ENCODE results near the gene IFNL3.
"Not testable (repeated sequence)": the region's sequence is repeated elsewhere in the genome, so short reads cannot be mapped to it uniquely, and the experiment has no call there.

Gene IFNL3

DNA sequence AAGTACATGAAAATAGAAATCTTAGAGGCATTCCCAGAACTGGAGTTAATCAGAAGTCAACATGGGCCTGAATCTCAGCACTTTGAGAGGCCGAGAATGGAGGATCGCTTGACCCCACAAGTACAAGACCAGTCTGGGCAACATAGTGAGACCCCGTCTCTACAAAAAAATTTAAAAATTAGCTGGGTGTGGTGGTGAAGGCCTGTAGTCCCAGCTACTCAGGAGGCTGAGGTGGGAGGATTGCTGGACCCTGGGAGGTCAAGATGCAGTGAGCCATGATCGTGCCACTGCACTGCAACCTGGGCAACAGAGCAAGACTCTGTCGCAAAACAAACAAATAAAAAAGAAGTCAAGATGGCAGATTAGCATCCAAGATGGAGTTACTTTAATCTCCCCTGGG is 31.9 kb upstream of the IFNL3 start:
- TF ChIP-seq SIN3A (IDR thresholded peaks at IDR 0.05; ENCODE audit: borderline replicate concordance, insufficient read depth, low read length), result no peak
- no peak for TF ChIP-seq FOXP2 (optimal IDR thresholded peaks at IDR 0.05; ENCODE audit: borderline replicate concordance, extremely low read depth, extremely low read length, insufficient read depth)
- no peak for TF ChIP-seq POLR2AphosphoS5 (IDR thresholded peaks at IDR 0.05; ENCODE audit: low read depth, low read length)
- no peak for TF ChIP-seq TAF1 (IDR thresholded peaks at IDR 0.05; ENCODE audit: borderline replicate concordance, insufficient read depth, low read length)
- no peak for TF ChIP-seq REST (IDR thresholded peaks at IDR 0.05; ENCODE audit: insufficient read depth in 1 of 2, low read depth in 2 of 2, low read length in 2 of 2)

DNA sequence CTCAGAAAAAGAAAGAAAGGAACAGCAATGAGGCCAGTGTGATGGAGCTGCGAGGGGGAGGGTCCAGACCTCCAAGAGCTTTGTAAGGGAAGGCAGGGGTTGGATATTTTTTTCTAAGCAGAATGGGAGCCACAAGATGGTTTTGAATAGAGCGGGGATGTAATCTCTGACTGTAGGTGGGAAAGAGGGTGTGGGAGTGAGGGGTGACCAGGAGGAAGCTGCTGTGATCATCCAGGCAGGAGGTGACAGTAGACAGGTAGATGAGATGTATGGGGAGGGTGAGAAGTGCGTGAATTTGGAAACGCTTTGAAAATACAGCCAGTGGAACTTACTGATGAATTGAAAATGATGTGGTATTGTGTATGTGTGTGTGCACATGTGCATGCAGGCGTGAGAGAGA is 30.8 kb upstream of the IFNL3 start:
- TF ChIP-seq REST (IDR thresholded peaks at IDR 0.05; ENCODE audit: insufficient read depth in 1 of 2, low read depth in 2 of 2, low read length in 2 of 2) (no peak), SIN3A (IDR thresholded peaks at IDR 0.05; ENCODE audit: borderline replicate concordance, insufficient read depth, low read length) (no peak), POLR2AphosphoS5 (IDR thresholded peaks at IDR 0.05; ENCODE audit: low read depth, low read length) (no peak), TAF1 (IDR thresholded peaks at IDR 0.05; ENCODE audit: borderline replicate concordance, insufficient read depth, low read length) (no peak), FOXP2 (optimal IDR thresholded peaks at IDR 0.05; ENCODE audit: borderline replicate concordance, extremely low read depth, extremely low read length, insufficient read depth) (no peak)

DNA sequence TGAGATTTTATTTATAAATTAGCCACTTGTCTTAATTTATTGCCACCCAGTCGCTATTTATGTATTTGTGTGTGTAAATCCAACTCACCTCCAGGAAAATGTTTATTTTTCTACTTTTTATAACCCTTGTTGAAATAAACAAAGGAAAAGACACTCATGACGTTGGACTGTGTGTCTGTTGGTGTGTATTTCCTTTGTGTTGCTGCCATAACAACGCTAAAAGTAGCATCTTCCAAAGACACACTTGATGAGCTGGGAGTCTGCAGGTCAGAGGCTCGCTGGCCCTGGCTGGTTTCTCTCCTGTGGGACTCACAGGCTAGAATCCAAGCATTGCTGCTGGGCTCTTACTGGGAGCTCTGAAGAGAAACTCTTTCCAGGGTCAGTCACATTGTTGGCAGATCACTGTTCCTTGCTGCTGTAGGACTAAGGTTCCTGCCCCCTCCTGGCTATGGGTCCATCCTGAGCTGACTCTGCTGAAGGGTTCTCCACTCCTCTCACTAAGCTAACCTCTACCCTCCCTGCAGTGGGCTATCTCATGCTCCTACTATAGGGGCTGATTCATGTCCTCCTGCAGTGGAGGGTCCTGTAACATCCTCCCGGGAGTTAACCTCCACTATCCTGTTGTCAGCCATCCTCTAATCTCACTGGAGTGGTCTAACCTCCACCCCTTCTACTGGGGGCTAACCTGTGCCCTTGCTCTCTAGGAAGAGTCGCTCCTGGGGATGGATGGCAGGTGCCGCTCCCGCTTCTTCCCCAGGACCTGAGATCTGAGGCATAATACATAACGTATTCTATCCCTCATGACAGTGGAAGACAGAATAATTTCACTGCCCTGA is 25.4 kb upstream of the IFNL3 start:
- TF ChIP-seq SIN3A (IDR thresholded peaks at IDR 0.05; ENCODE audit: borderline replicate concordance, insufficient read depth, low read length), result no peak
- no peak for TF ChIP-seq TAF1 (IDR thresholded peaks at IDR 0.05; ENCODE audit: borderline replicate concordance, insufficient read depth, low read length)
- no peak for TF ChIP-seq REST (IDR thresholded peaks at IDR 0.05; ENCODE audit: insufficient read depth in 1 of 2, low read depth in 2 of 2, low read length in 2 of 2)
- TF ChIP-seq POLR2AphosphoS5 (IDR thresholded peaks at IDR 0.05; ENCODE audit: low read depth, low read length), result no peak
- no peak for TF ChIP-seq FOXP2 (optimal IDR thresholded peaks at IDR 0.05; ENCODE audit: borderline replicate concordance, extremely low read depth, extremely low read length, insufficient read depth)

- TF ChIP-seq TAF1 (IDR thresholded peaks at IDR 0.05; ENCODE audit: borderline replicate concordance, insufficient read depth, low read length); POLR2AphosphoS5 (IDR thresholded peaks at IDR 0.05; ENCODE audit: low read depth, low read length); REST (IDR thresholded peaks at IDR 0.05; ENCODE audit: insufficient read depth in 1 of 2, low read depth in 2 of 2, low read length in 2 of 2): not testable (repeated sequence)
Measured at GRCh38 chr19:39268085-39268484, 23.3 kb upstream of the IFNL3 start, which contains the start of gene IFNL2. IFNL2 (plus strand) TSS chr19:39268396; CDS start chr19:39268569, 173 bp downstream.

All from PFSK-1 (cell line).